ENCODE data around the gene ALDH6A1.

DNA sequence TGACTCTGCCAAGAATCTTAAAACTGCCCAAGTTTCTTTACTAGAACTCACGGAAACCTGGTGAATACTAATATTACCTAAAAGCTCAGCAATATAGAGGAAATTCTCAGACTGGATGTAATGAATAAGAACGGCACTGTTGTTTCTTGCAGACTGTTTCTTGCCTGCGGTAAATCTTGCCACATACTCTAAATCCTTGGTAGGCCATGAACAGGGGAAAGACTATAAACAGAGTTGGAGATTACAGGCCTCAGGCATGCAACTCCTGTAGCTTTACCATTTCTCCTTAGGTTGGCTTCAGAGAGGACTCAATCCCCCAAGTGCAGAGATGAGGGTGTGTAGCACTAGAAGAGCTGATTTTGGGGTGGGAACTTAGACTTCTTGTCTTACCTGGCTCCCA, 1.1 kb downstream of the ALDH6A1 start:
- no peak for TF ChIP-seq POLR2A (IDR thresholded peaks at IDR 0.05)
- no peak for TF ChIP-seq CTCF (IDR thresholded peaks at IDR 0.05)
